GM21423 (cell line): Measurements from ENCODE around the gene NR2F1-AS1.
"Not testable (repeated sequence)": the region's sequence is repeated elsewhere in the genome, so short reads cannot be mapped to it uniquely, and the experiment has no call there.

Experiments
- ATAC-seq: cut with Tn5 transposase; IDR thresholded peaks from one replicate; pipeline ENCODE4 v1.9.1; 2021; ENCODE audit warnings: mild to moderate bottlenecking, moderate library complexity; ENCODE audit not compliant: unreplicated experiment

The NR2F1-AS1 gene

DNA sequence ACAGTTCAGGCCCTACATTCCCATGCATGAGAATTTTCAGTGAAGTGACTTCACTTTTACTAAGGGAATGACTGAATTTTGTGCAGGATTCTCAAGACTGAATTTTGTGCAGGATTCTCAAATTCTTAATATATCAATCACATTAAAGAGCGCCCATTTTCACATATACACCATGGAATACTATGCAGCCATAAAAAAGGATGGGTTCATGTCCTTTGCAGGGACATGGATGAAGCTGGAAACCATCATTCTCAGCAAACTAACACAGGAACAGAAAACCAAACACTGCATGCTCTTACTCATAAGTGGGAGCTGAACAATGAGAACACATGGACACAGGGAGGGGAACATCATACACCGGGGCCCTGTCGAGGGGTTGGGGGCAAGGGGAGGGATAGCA is 31.4 kb downstream of the NR2F1-AS1 start:
- ATAC-seq = not testable (repeated sequence)

DNA sequence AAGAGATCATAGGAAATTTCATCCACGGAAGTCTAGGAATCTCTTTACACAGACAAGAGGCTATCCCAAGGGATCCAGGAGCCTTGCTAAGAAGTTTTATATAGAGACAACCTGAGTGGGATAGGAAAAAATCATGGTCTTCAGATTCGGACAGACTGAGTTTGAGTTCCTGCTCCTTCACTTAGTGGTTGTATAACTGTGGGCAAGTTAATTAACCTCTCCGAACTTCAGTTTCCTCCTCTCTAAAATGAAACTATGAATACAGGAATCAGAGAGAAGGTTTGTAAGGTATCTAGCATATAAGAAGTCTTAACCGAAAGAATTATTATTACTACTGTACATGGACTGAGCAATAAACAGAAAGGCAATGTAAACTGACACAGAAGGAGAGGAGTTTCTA is 35.1 kb downstream of the NR2F1-AS1 start:
- ATAC-seq = no peak

DNA sequence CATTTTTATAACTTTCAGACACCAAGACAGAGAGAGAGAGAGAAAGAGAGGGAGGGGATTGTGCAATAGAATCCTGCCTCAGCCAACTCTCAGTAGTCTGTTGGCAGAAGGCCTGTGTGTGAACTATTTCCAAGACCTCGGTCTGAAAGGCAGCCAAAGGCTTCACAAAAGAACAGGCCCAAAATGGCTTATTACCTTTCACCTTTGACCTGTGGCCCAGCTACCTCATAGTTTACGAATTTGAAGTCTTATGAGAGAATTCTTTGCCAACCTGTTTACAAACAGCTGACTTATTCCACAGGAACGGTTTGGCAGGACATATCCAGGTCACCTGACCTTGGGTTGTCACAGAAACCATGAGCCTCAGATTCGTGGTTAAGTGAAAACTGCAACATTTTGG is 48.6 kb downstream of the NR2F1-AS1 start:
- ATAC-seq = no peak

DNA sequence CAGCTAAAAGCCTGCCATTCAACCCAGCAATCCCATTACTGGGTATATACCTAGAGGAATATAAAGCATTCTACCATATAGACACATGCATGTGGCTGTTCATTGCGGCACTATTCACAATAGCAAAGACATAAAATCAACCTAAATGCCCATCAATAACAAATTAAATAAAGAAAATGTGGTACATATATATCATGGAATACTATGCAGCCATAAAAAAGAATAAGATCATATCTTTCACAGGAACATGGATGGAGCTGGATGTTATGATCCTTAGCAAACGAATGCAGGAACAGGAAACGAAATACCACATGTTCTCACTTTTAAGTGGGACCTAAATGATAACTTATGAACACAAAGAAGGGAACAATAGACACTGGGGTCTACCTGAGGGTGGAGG is 59.2 kb downstream of the NR2F1-AS1 start:
- not testable (repeated sequence) for ATAC-seq

DNA sequence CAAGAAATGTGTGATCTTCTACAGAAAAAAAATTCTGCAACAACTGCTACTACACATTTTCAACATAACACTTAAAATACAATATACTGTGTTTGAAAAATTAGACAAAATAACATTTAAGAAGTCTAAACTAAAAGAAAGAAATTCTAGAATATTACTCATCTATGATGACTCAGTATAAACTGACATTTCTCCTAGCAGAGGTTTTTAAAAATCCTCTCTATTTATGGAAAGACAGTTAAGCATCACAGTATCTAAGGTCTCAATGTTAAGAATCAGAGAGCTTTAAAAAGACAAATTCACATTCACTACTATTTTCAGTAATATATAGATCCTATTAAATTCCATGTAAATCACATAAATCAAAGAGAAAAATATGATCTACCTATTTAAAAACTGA is 61.3 kb downstream of the NR2F1-AS1 start:
- ATAC-seq = no peak

DNA sequence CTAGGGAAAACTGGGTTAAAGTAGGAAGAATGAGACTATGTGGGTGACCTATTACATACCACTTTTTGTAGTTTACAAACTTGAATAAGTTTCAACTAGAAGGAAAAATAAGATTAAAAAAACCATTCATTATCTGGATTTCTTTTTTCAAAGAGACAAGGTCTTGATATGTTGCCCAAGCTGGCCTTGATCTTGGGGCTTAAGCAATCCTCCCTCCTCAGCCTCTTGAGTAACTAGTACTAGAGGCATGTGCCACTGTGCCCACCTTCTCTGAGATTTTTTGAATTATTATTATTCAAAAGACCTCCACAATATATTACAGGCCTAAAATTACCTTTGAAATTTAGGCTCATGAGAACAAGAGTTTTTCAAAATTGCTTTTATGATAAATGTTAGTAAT is 63.2 kb downstream of the NR2F1-AS1 start:
- ATAC-seq = no peak

DNA sequence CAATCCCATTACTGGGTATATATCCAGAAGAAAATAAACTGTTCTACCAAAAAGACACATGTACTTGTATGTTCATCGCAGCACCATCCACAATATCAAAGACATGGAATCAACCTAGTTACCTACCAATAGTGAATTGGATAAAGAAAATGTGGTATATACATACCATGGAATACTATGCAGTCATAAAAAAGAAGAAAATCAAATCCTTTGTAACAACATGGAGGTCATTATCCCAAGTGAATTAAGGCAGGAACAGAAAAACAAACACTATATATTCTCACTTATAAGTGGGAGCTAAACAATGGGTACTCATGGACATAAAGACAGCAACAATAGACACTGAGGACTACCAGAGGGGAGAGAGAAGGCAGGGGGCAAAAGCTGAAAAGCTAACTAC is 67.7 kb downstream of the NR2F1-AS1 start:
- no peak for ATAC-seq

DNA sequence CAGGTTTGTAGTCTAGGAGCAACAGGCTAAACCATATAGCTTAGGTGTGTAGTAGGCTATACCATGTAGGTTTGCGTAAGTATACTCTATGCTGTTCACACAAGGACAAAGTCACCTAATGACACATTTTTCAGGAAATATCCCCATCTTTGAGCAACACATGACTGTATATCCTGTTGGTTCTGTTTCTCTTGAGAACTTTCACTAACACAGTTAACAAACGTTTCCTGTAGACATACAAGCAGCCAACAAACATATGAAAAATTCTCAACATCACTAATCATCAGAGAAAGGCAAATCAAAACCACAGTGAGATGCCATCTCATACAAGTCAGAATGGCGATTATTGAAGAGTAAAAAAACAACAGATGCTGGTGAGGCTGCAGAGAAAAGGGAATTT is 68.2 kb downstream of the NR2F1-AS1 start:
- ATAC-seq = no peak

DNA sequence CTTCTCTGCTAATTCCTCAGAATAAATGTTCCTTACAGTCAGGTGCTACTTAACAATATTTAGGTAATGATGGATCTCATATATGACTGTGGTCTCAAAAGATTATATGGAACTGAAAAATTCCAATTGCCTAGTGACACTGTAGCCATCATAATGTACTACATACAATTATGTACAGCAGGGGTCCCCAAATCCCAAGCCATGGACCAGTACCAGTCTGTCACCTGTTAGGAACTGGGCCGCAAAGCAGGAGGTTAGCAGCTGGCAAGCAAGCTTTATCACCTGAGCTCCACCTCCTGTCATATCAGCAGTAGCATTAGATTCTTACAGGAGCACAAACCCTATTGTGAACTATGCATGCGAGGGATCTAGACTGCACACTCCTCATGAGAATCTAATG is 69.6 kb downstream of the NR2F1-AS1 start:
- no peak for ATAC-seq

DNA sequence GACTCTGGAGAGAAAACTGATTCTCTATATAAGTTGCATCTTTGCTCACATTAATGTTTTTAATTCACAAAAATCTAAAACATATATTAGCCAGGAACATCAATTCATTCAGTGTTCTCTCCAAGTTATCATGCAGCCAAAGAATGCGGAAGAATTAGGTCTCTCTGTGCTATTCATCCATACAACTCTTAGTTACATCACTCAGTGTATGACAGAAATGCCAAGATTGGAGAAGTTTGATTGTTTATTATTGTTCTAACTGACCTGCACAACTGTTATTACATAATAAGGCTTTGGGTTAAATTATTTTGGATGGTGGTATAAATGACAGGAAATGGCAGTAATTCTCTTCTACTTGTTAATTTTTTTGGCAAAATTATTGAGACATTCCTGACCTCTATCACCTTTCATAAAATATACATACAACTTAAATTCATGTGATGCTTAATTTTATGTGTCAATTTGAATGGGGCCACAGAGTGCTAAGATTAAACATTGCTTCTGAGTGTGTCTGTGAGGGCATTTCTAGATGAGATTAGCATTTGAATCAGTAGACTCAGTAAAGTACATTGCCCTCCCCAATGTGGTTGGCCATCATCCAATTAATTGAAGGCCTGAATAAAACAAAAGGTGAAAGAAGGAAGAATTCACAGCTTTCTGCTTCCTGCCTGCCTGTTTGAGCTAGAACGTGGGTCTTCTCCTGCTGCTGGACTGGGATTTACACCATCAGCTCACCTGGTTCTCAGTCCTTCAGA is 70.2 kb downstream of the NR2F1-AS1 start:
- no peak for ATAC-seq

DNA sequence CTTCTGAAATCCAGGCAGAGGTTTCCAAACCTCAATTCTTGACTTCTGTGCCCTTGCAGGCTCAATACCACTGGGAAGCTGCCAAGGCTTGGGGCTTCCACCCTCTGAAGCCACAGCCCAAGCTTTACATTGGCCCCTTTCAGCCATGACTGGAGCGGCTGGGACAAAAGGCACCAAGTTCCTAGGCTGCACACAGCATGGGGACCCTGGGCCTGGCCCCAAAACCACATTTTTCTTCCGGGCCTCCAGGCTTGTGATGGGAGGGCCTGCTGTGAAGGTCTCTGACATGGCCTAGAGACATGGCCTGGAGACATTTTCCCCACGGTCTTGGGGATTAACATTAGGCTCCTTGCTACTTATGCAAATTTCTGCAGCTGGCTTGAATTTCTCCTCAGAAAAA is 75.5 kb downstream of the NR2F1-AS1 start:
- ATAC-seq = not testable (repeated sequence)

DNA sequence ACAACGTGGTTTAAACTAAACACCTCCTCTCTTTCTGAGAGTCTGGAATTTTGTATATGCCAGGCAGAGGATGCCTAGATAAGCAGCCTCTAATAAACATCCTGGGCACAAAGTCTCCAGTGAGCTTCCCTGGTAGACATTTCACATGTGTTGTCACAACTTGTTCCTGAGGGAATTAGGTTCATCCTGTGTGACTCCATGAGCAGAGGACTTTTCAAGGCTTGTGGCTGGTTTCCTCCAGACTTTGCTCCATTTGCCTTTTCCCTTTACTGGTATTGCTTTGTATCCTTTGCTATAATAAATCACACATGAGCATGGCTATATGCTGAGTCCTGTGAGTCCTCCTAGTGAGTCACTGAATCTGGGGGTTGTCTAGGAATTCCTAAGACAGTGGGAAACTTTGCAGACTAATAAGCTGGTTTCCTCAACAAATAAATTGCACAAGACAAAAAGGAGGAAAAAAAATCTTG is 77.4 kb downstream of the NR2F1-AS1 start:
- no peak for ATAC-seq

DNA sequence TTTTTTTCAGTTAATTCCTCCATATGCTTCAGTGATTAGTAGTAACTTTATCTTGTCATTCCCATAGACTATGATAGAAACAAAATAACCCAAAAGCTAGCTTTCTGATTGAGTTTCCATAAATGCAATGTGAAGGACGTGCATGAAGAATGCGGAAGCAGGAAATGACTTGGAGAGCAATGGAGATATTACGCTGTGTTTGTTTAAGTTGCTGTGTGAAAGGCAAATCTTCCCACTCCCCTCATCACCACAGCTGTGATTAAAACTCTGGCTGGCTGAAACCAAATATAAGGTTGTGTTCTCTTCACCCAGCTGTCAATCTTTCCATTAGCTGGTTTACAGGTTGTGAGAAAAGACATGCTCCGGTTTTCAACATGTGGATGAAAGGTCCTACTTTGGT is 83.9 kb downstream of the NR2F1-AS1 start:
- no peak for ATAC-seq

DNA sequence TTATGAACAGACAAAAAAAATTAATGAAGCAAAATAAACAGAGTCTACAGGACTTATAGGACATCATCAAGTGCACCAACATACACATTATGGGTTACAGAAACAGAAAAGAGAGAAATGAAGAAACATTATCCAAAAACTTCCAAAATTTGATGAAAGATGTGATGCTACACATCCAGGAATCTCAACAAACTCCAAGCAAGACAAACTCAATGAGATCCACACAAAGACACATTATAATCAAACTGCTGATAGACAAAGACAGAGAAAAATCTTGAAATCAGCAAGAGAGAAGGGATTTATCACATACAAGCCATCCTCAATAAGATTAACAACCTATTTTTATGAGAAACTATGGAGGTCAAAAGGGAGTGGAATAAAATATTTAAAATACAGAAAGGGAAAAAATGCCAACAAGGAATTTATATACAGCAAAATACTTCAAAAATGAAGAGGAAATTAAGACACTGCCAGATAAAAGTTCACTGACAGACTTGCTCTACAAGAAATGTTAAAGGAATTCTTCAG is 101.0 kb downstream of the NR2F1-AS1 start:
- no peak for ATAC-seq

DNA sequence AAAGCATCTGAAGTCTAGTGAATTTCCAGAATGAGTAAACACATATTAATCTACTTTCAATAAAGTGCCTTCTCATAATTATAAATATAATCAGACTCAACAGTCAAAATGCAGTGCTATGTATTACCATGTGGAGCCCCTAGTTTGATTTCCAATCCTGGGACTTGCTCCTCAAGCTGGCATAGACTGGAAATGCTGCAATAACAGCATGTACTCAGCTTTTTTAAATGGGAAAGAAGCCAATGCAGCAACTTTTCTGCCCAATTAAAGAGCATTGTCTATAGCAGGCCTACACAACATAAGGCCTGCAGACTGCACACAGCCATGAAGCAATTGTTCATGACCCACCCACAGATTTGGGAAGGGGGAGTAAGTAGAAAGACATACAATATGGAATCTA is 103.2 kb downstream of the NR2F1-AS1 start:
- ATAC-seq = no peak

DNA sequence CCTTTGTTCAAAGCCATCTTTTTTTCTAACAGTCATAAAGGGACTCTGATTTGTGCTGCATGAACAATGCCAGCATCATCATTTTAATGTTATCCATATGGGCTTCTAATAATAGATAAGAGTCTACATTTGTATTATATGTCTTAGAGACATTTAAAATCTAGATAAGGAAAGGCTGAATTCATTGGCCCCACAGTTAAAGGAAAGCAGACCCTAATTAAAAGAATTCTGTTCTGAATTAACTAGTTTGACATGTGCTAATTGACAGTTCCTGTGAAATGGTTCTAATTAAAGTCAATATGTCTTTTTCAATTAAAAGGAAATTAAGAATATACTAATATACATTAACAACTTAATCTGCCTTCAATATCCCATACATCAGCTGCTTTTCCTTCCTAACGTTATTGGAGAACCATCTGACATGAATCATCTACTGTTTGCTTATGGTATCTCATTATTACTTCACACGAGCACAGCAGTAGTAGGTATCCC is 104.7 kb downstream of the NR2F1-AS1 start:
- no peak for ATAC-seq

DNA sequence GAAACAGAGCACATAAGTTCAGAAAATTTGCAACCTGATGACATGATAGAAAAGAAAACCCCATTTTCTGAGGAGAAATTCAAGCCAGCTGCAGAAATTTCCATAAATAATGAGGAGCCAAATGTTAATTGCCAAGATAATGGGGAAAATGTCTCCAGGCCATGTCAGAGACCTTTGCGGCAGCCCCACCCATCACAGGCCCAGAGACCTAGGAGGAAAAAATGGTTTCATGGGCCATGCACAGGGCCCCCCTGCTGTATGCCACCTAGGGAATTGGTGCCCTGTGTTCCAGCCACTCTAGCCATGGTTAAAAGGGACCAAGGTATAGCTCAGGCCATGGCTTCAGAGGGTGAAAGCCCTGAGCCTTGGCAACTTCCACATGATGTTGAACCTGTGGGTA is 118.1 kb downstream of the NR2F1-AS1 start:
- ATAC-seq = no peak

DNA sequence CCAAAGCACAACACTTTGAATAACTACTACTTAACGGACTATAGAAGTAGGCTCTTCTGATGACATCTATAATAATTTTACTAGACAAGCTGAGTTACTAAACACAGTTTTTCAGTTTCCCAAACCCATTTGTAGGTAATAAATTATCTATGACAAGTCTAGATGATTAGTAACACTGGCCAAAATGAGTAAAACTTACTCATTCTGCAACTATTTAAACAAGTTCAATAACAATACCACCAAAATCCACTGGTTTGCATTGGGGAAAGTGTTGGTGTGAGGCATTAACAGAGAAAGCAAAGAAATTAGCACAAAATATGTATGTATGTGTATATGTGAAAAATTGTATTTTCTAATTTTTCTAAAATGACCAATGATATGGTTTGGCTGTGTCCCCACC is 119.3 kb downstream of the NR2F1-AS1 start:
- no peak for ATAC-seq

DNA sequence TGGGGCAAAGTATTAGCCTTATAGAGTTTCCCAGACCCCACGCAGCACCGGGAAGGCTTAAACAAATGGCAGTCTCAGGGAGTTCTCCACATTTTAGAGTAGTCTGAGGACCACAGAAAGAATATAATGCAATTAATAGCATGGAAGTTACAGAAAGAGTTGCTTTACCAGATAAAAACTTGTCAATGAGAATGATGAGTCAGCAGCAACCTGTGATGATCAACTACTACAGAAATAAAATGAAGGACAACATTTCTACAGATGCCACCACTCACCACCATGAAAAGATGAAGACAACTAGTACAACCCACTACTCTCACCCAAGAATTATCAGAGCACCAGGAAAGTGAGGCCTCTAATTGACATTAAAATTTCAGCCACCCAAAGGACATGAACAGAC is 120.7 kb downstream of the NR2F1-AS1 start:
- ATAC-seq = no peak

DNA sequence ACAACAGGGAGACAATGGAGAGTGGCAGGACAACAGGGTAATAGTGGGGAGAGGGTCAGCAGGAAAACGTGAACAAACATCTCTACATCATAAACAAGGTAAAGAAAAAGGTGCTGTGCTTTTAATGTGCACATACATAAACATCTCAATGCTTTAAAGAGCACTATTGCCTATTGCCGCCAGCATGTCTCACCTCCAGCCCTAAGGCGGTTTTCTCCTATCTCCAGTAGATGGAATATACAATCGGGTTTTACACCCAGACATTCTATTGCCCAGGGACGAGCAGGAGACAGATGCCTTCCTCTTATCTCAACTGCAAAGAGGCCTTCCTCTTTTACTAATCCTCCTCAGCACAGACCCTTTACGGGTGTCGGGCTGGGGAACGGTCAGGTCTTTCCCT is 124.2 kb downstream of the NR2F1-AS1 start:
- not testable (repeated sequence) for ATAC-seq

DNA sequence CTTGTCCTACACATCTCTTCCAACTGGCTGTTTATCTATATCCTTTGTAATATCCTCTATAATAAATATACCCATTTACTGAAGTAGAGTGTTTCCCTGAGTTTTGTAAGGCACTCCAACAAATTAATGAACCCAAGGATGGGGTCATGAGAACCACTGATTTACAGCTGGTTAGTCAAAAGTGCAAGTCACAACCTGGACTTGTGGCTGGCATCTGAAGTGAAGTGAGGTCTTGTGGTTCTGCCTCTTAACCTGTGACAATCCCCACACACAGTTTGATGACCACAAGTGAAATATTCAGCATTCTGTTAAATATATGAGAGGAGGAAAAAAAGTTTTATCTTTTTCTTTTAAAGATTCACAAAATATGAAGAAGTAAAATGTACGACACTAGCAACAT is 126.1 kb downstream of the NR2F1-AS1 start:
- no peak for ATAC-seq

DNA sequence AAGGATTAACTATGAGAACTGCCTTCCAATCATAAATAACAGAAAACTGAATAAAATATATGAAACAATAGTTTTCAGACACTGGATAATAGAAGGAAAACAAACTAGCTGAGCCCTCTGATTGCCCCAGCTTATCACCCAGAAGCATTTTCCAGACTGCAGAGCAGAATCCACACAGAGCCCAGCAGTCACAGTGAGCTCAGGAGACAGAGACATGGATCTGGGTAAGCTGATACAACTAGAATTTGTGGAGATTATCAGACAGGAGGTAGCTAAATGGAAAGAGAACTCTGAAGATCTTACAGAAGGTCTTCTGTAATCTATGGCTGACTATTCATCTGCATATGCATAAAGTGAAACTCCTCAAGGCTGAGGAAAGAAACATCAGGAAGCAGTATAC is 128.8 kb downstream of the NR2F1-AS1 start:
- no peak for ATAC-seq

DNA sequence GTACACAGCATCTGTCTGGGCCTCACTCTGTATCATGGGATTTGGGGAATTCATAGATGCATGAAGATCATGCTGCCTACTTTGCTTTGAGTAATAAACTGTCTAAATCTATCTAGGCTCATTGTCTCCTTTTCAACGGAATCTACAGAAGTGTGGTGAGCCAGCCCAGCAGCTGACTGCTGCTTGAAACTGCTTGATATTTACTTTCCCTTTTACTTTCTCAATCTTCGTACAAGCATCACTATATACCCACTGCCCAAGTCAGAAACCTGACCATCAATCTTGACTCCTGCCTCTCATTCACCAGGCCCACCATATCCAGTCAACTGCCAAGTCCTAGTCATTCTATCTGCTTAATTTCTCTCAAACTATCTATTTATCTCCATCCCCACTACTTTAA is 142.9 kb downstream of the NR2F1-AS1 start:
- ATAC-seq = no peak
